Fibroblast of lung (primary cell): ENCODE results near the gene ZNF618.

Source experiments
- CTCF ChIP-seq, 2 donors: IDR thresholded peaks in 1 of 2; conservative IDR thresholded peaks in 1 of 2; 1 replicate in 1 of 2; 2 replicates in 1 of 2; pipeline ENCODE4 v1.5.1; 2011 to 2012; ENCODE audit warnings: low read length in 2 of 2, control low read depth in 1 of 2, inconsistent platforms in 1 of 2, low read depth in 1 of 2, mild to moderate bottlenecking in 1 of 2
- EZH2 ChIP-seq: IDR thresholded peaks from 2 replicates; pipeline ENCODE4 v1.5.1; 2012; ENCODE audit warnings: low read length, control low read depth, mild to moderate bottlenecking; ENCODE audit errors: missing control alignments

GRCh38 chr9:113976915-113977314 lies 100.8 kb downstream of the ZNF618 start:
- TF ChIP-seq CTCF (conservative IDR thresholded peaks at IDR 0.05 in 1 of 2, IDR thresholded peaks at IDR 0.05 in 1 of 2; ENCODE audit: low read depth in 1 of 2, low read length in 2 of 2) (no peak), EZH2 (no peak)
